ENCODE measurements around the gene KCNG3.
"Not testable (repeated sequence)": the region's sequence is repeated elsewhere in the genome, so short reads cannot be mapped to it uniquely, and the experiment has no call there.

KCNG3 gene

DNA sequence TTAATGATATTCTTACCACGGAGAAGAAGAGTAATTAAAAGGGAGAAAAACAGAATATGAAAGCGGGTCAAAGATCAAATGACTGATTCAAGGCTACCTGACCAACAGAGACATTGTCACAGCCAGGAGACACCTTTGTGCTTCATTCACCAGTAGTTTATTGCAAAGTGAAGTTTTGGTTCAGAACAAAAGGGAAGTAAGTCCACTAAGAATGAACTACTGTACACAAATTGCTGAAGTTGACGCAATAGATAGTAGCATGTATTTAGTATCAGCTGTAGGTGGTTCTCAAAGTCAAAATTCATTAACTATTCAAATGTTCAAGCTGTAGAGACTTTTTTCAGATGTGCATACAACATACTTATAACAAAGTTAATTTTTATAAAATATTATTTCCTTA is 68.1 kb downstream of the KCNG3 start:
- no peak for DNase-seq

- no peak for DNase-seq
These were observed 69.7 kb downstream of the KCNG3 start for GRCh38 chr2:42424033-42424432.

DNA sequence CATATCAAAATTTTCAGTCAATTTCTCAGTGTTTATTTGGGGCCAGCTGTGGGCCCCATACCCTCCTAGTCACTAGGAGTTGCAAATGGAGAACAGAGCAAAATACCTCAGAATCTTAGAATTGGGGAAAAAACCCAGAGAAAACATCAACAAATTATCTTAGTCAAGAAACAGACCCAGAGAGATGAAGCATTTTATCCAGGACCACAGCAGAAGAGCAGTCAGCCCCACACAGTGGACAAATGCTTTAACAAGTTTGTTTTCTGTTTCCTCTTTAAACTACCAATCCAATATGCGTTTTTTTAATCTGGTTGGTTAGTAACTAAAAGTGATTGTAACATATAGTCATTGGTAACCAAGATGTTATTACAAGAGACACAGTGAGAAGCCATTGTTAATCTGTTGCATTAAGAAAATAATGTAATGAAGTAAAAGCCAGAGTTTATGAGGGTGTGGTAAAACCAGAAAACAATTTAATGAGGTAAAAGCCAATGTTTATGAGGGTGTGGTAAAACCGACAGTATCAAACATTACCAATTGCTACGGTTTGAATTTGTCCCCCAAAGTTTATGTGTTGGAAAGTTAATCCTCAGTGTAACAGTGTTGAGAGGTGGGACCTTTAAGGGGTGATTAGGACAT is 72.1 kb downstream of the KCNG3 start:
- DNase-seq = no peak

DNA sequence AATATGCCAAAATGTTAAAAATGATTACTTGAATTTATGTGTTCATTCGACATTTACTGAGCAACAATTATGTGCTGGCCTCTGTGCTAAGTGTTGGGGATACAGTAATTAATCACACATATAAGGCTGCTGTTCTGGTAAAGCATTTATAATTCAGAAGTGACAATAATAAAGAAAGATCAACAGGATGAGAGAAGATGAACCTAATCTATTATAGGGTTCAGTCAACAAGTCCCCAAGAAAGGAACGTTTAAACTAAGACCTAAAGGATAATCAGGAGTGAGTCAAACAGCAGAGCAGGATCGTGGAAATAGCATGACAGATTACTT is 72.7 kb downstream of the KCNG3 start:
- no peak for DNase-seq

DNA sequence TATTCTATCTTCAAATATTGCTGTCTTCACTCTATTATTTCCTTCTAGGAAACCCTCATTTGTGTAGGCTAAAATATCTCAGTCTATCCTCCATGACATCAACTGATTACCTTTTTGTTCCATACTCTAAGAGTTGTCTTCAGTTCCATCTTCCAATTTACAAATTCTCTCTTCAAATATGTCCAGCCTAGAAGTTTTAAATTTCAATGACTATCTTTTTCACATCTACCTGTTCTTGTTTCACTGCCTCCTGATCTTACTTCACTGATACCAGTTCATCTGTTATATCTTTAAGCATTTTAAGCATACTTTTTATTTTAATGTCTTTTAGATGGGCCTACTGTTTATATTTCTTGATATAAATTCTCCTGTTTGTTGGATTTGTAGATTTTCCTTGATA is 79.1 kb downstream of the KCNG3 start:
- DNase-seq = no peak

DNA sequence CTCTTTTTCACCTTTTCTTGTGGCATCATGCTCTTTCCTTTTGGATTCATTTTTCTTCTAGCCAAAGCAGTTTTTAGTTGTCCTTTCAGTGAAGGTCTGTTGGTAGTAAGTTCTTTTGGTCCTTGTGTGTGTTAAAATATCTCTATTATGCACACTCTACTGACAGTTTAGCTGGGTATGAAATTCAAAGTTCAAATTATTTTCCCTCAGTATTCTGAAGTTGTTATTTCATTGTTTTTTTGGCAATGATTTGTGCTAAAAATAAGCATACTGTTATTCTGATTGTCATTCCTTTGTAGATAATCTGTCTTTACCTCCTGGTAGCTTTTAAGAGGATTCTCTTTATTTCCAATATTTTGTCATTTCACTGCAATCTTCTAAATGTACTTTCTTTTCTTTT is 79.6 kb downstream of the KCNG3 start:
- no peak for DNase-seq

DNA sequence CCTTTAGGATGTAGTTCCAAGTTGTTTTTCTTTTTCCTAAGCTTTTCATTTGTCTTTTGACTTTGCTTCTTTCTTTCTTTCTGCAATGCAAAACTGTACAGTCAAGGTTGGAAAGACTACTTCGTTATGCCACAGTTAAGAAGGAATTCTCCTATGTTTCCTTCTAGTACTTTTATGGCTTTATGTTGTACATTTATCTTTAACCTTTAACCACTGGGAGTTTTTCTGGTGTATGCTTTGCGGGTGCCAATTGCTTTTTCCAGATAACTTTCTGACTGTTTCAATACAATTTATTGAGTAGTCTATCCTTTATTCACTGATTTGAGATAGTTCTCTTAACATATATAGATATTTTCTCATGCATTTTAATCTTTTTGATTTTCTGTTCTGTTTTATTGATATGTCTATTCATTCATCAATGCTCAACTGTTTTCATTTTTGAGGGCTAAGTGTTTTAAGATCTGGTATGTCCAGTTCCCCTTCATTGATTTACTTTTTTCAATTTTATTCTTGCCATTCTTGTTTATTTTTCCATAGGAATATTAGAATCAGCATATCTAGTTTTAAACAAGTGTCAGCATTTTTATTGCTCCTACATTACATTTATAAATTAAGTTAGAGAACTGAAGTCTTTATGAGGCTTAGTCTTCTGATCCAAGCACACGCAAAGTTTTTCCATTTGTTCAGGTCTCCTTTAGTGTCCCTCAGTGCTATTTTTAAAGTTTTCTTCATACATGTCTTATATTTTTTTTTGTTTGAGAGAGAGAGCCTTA is 82.9 kb downstream of the KCNG3 start:
- DNase-seq = no peak

- DNase-seq = no peak
These were observed 85.8 kb downstream of the KCNG3 start for GRCh38 chr2:42408009-42408408.

GRCh38 chr2:42407476-42407875 is 86.3 kb downstream of the KCNG3 start:
- DNase-seq = no peak

GRCh38 chr2:42404676-42405075 is 89.1 kb downstream of the KCNG3 start:
- DNase-seq = no peak

- DNase-seq = no peak
These were observed 92.0 kb downstream of the KCNG3 start for GRCh38 chr2:42401773-42402172.

DNA sequence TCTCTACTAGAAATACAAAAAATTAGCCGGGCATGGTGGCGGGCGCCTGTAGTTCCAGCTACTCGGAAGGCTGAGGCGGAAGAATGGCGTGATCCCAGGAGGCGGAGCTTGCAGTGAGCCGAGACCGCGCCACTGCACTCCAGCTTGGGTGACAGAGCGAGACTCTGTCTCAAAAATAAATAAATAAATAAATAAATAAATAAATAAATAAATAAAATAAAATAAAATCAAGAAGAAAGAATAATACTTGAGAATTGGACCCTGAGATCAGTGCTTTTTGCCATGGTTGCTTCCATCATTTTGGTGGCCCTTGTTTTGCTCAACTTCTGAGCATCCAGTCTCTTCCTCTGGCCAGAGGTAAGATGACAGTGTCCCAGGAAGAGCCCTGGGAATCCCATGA is 95.7 kb downstream of the KCNG3 start:
- DNase-seq = not testable (repeated sequence)

DNA sequence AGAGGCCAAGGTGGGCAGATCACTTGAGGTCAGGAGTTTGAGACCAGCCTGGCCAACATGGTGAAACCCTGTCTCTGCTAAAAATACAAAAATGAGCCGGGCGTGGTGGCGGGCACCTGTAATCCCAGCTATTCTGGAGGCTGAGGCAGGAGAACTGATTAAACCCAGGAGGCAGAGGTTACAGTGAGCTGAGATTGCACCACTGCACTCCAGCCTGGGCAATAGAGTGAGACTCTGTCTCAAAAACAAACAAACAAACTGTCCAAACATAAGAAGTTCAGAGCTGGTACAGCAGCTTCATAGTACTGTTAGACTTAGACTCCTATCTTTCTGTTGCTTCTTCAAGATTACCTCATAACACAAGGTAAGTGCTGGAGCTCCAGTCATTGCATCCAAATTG is 100.5 kb downstream of the KCNG3 start:
- not testable (repeated sequence) for DNase-seq

DNA sequence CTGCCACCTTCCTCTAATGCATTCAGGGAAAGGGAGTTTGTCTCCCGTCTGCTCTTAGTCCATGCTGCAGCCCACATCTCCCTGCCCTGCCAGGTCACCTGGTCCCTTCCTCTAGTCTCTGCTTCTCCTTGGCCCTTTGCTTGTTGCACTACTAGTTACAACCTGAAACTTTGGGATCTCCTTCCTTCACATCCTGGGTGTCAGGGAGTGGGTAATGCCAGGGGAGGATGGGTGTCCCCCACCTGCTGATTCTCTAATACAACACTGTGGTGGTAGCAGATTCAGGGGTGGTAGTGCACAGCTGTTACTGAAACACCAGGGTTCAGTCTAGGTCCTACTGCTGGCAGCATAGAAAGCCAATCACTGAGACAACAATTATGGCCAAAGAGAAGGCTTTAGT is 101.6 kb downstream of the KCNG3 start:
- DNase-seq = no peak
